Common myeloid progenitor, CD34-positive (primary cell): ENCODE results near the gene C11orf86.

Source experiments
- CTCF ChIA-PET: fragments of 350-600 bp; sonication (Branson Sonifier 250); formaldehyde crosslinking; loops from one replicate; lab custom pipeline; 2021; ENCODE audit warnings: antibody characterized with exemption; lab: Charles Lee
- POLR2A ChIA-PET: fragments of 350-600 bp; sonication (Branson Sonifier 250); formaldehyde crosslinking; loops from one replicate; lab custom pipeline; 2021; ENCODE audit warnings: antibody characterized with exemption; lab: Charles Lee
- DNase-seq, 3 donors: peaks; one replicate each; pipeline versions ENCODE4 v3.0.0 to v3.0.0-alpha.2; 2013
- H3K27ac ChIP-seq, 2 experiments: 1 replicate in 1 of 2; 2 replicates in 1 of 2; pipeline ENCODE4 v1.7.0; 2013; ENCODE audit warnings: inconsistent platforms in 2 of 2, low read length in 2 of 2, mild to moderate bottlenecking in 2 of 2, low read depth in 1 of 2, moderate library complexity in 1 of 2; ENCODE audit not compliant: severe bottlenecking in 2 of 2, insufficient read depth in 1 of 2, poor library complexity in 1 of 2
- H3K27me3 ChIP-seq, 5 experiments: replicated peaks in 2 of 5; 1 replicate in 3 of 5; 2 replicates in 2 of 5; pipeline versions ENCODE4 v1.6.1 to v1.7.0; 2013; ENCODE audit warnings: low read length in 4 of 5, mild to moderate bottlenecking in 2 of 5, moderate library complexity in 2 of 5, inconsistent platforms in 1 of 5; ENCODE audit not compliant: insufficient read depth in 5 of 5, control insufficient read depth in 4 of 5
- H3K36me3 ChIP-seq, 4 experiments: 1 replicate in 2 of 4; 2 replicates in 2 of 4; pipeline versions ENCODE4 v1.6.1 to v1.7.0; 2013; ENCODE audit warnings: low read length in 3 of 4, control low read depth in 1 of 4, mild to moderate bottlenecking in 1 of 4; ENCODE audit not compliant: control insufficient read depth in 4 of 4, insufficient read depth in 4 of 4
- H3K4me1 ChIP-seq, 4 experiments: 1 replicate in 3 of 4; 2 replicates in 1 of 4; pipeline versions ENCODE4 v1.6.1 to v1.7.1; 2013; ENCODE audit warnings: low read length in 3 of 4, mild to moderate bottlenecking in 3 of 4, control low read depth in 1 of 4, inconsistent platforms in 1 of 4, moderate library complexity in 1 of 4; ENCODE audit not compliant: control insufficient read depth in 4 of 4, insufficient read depth in 4 of 4; ENCODE audit errors: control extremely low read depth in 1 of 4
- H3K4me3 ChIP-seq, 7 experiments: 1 replicate in 4 of 7; 2 replicates in 3 of 7; pipeline versions ENCODE4 v1.5.1 to v1.7.0; 2013; ENCODE audit warnings: mild to moderate bottlenecking in 7 of 7, low read length in 6 of 7, moderate library complexity in 6 of 7, inconsistent platforms in 2 of 7, low read depth in 2 of 7, control low read depth in 1 of 7; ENCODE audit not compliant: insufficient read depth in 4 of 7, control insufficient read depth in 1 of 7; ENCODE audit errors: extremely low read depth in 1 of 7
- H3K9me3 ChIP-seq, 5 experiments: 1 replicate in 4 of 5; 2 replicates in 1 of 5; pipeline versions ENCODE4 v1.6.1 to v1.7.1; 2013; ENCODE audit warnings: low read length in 4 of 5, mild to moderate bottlenecking in 2 of 5, inconsistent platforms in 1 of 5, low read depth in 1 of 5, moderate library complexity in 1 of 5; ENCODE audit not compliant: control insufficient read depth in 4 of 5, insufficient read depth in 2 of 5; ENCODE audit errors: control extremely low read depth in 1 of 5
- WGBS: methylation state at CpG from one replicate; pipeline ENCODE4 v1.1.5; 2013; ENCODE audit not compliant: insufficient coverage; 5-methylcytosine and 5-hydroxymethylcytosine counted together

Gene C11orf86

GRCh38 chr11:66978229-66978628, 3.1 kb downstream of the C11orf86 start:
- WGBS = 100% methylated on average over 2 of the region's 2 CpGs
- Histone ChIP-seq H3K4me3 (no peak overlapping the region), H3K27ac (no peak overlapping the region), H3K4me1 (peaks cover 0 to 7% (median 5%) of the 10 kb centered on the region in 4 experiments), H3K36me3 (no peaks in the 10 kb centered on the region), H3K27me3 (peaks cover 0 to 9% (median 4%) of the 10 kb centered on the region in 5 experiments), H3K9me3 (peaks cover 0 to 17% (median 9%) of the 10 kb centered on the region in 5 experiments)
- ChIA-PET POLR2A (no interaction called here), CTCF (no interaction called here)
- DNase-seq = no peak

- H3K27ac ChIP-seq = no peak overlapping the region
- peaks cover 0 to 11% (median 4%) of the 10 kb centered on the region in 5 experiments for H3K27me3 ChIP-seq
- H3K4me1 ChIP-seq = peaks cover 0 to 10% (median 7%) of the 10 kb centered on the region in 4 experiments
- ChIA-PET CTCF (interaction anchor here (1.1 kb wide), 1 partner anchor 11 kb away, joined by 3 read pairs; no protein-coding TSS in a partner anchor), POLR2A (no interaction called here)
- no peak overlapping the region for H3K4me3 ChIP-seq
- H3K9me3 ChIP-seq = peaks cover 0 to 17% (median 9%) of the 10 kb centered on the region in 5 experiments
- no peak for DNase-seq
- no peaks in the 10 kb centered on the region for H3K36me3 ChIP-seq
- 96% methylated on average over 4 of the region's 6 CpGs for WGBS
These were observed 3.6 kb downstream of the C11orf86 start for GRCh38 chr11:66978717-66979116.

- 97% methylated on average over 2 of the region's 2 CpGs for WGBS
- no peak overlapping the region for H3K27ac ChIP-seq
- H3K36me3 ChIP-seq = no peaks in the 10 kb centered on the region
- no peak overlapping the region for H3K4me3 ChIP-seq
- peaks cover 0 to 11% (median 4%) of the 10 kb centered on the region in 5 experiments for H3K27me3 ChIP-seq
- H3K9me3 ChIP-seq = peaks cover 0 to 17% (median 9%) of the 10 kb centered on the region in 5 experiments
- ChIA-PET CTCF (interaction anchor here (1.1 to 1.3 kb wide), 2 partner anchors 8 to 11 kb away, joined by 3 to 5 read pairs; no protein-coding TSS in a partner anchor), POLR2A (no interaction called here)
- DNase-seq = no peak
- peaks cover 0 to 17% (median 10%) of the 10 kb centered on the region in 4 experiments for H3K4me1 ChIP-seq
These were observed 4.4 kb downstream of the C11orf86 start for GRCh38 chr11:66979336-66979980.

GRCh38 chr11:66981976-66982578, 7.0 kb downstream of the C11orf86 start:
- no peaks in the 10 kb centered on the region for H3K36me3 ChIP-seq
- peak; percentile 82 to 93 (median 93) for DNase-seq
- H3K27me3 ChIP-seq = peaks cover 0 to 9% (median 6%) of the 10 kb centered on the region in 5 experiments
- H3K27ac ChIP-seq = no peak overlapping the region
- POLR2A ChIA-PET = no interaction called here
- peaks cover 0 to 16% (median 9%) of the 10 kb centered on the region in 5 experiments for H3K9me3 ChIP-seq
- peaks cover 0 to 26% (median 18%) of the 10 kb centered on the region in 4 experiments for H3K4me1 ChIP-seq
- H3K4me3 ChIP-seq = no peak overlapping the region
- CTCF ChIA-PET = interaction anchor here (0.9 kb wide), 1 partner anchor 11 kb away, joined by 3 read pairs; no protein-coding TSS in a partner anchor
- 7% methylated on average over 8 of the region's 9 CpGs for WGBS

- Histone ChIP-seq H3K4me3 (no peak overlapping the region), H3K9me3 (peaks cover 0 to 9% (median 7%) of the 10 kb centered on the region in 5 experiments), H3K36me3 (no peaks in the 10 kb centered on the region), H3K27me3 (peaks cover 0 to 9% (median 8%) of the 10 kb centered on the region in 5 experiments), H3K4me1 (peaks cover 0 to 26% (median 18%) of the 10 kb centered on the region in 4 experiments), H3K27ac (no peak overlapping the region)
- CTCF ChIA-PET = interaction anchor here (1.1 kb wide), 1 partner anchor 39 kb away, joined by 3 read pairs; the partner anchor contains the start of gene SYT12
- 94% methylated on average over 5 of the region's 5 CpGs for WGBS
- POLR2A ChIA-PET = interaction anchor here (0.5 kb wide), 1 partner anchor 1698 kb away, joined by 4 read pairs; no protein-coding TSS in a partner anchor
- no peak for DNase-seq
These were observed 8.3 kb downstream of the C11orf86 start for GRCh38 chr11:66983275-66983924.

GRCh38 chr11:66985508-66986177, 10.5 kb downstream of the C11orf86 start:
- Histone ChIP-seq H3K36me3 (no peaks in the 10 kb centered on the region), H3K9me3 (no peaks in the 10 kb centered on the region), H3K27me3 (peaks cover 0 to 9% (median 6%) of the 10 kb centered on the region in 5 experiments), H3K27ac (no peak overlapping the region), H3K4me3 (no peak overlapping the region), H3K4me1 (peaks cover 0 to 26% (median 18%) of the 10 kb centered on the region in 4 experiments)
- ChIA-PET CTCF (interaction anchor here (1.2 kb wide), 1 partner anchor 12 kb away, joined by 3 read pairs; no protein-coding TSS in a partner anchor), POLR2A (no interaction called here)
- 95% methylated on average over 8 of the region's 8 CpGs for WGBS
- DNase-seq = no peak
